GM19372 (cell line): ENCODE measurements around the gene STARD3.
"Not testable (repeated sequence)": the region's sequence is repeated elsewhere in the genome, so short reads cannot be mapped to it uniquely, and the experiment has no call there.

ENCODE experiments used
- ATAC-seq: cut with Tn5 transposase; IDR thresholded peaks from one replicate; pipeline ENCODE4 v1.9.1; 2021; ENCODE audit warnings: mild to moderate bottlenecking, low read depth, moderate library complexity; ENCODE audit not compliant: unreplicated experiment

The STARD3 gene

GRCh38 chr17:39706921-39707337 lies 70.0 kb downstream of the STARD3 start:
- ATAC-seq, result no peak

GRCh38 chr17:39709319-39709997 lies 72.5 kb downstream of the STARD3 start:
- ATAC-seq, result no peak

GRCh38 chr17:39709998-39710964 lies 73.3 kb downstream of the STARD3 start:
- no peak for ATAC-seq

GRCh38 chr17:39711071-39711470 lies 74.1 kb downstream of the STARD3 start:
- ATAC-seq, result not testable (repeated sequence)

- no peak for ATAC-seq
Measured at GRCh38 chr17:39711851-39712250, 74.9 kb downstream of the STARD3 start.
